ENCODE data around the gene USP17L24. TPM values are rescaled to one million over a fixed set of nuclear protein-coding genes. Genes with fewer than 3 reads are reported as not detected.

USP17L24 gene
- total RNA-seq, result not detected

GRCh38 chr4:9324865-9325264 lies at the start of gene USP17L24:
Gene USP17L24 (plus strand): TSS chr4:9325165. CDS start chr4:9325165, 0 bp downstream.

GRCh38 chr4:9329611-9330010 lies 4.6 kb downstream of the USP17L24 start, which contains the start of gene USP17L25:
Gene USP17L25 (plus strand): TSS chr4:9329911. CDS start chr4:9329911, 0 bp downstream.

GRCh38 chr4:9334358-9334757 lies 9.4 kb downstream of the USP17L24 start, which contains the start of gene USP17L26:
Gene USP17L26 (plus strand): TSS chr4:9334658. CDS start chr4:9334658, 0 bp downstream.

GRCh38 chr4:9339103-9339502 lies 14.1 kb downstream of the USP17L24 start, which contains the start of gene USP17L5:
Gene USP17L5 (plus strand): TSS chr4:9339403. CDS start chr4:9339403, 0 bp downstream.

GRCh38 chr4:9343848-9344247 lies 18.9 kb downstream of the USP17L24 start, which contains the start of gene USP17L27:
Gene USP17L27 (plus strand): TSS chr4:9344148. CDS start chr4:9344148, 0 bp downstream.

GRCh38 chr4:9348593-9348992 lies 23.6 kb downstream of the USP17L24 start, which contains the start of gene USP17L28:
Gene USP17L28 (plus strand): TSS chr4:9348893. CDS start chr4:9348893, 0 bp downstream.

GRCh38 chr4:9353338-9353737 lies 28.4 kb downstream of the USP17L24 start, which contains the start of gene USP17L29:
Gene USP17L29 (plus strand): TSS chr4:9353638. CDS start chr4:9353638, 0 bp downstream.

GRCh38 chr4:9362829-9363228 lies 37.9 kb downstream of the USP17L24 start, which contains the start of gene USP17L30:
Gene USP17L30 (plus strand): TSS chr4:9363129. CDS start chr4:9363129, 0 bp downstream.

Other genes with a start within 250 kb of the USP17L24 start
- gene FAM90A26, start 154.8 kb upstream of the USP17L24 start, total RNA-seq, result not detected
- gene USP17L10, start 114.5 kb upstream of the USP17L24 start, total RNA-seq, result not detected
- gene USP17L11, start 109.8 kb upstream of the USP17L24 start, total RNA-seq, result not detected
- gene USP17L12, start 105.0 kb upstream of the USP17L24 start, total RNA-seq, result not detected
- not detected for gene USP17L13, start 100.3 kb upstream of the USP17L24 start, total RNA-seq
- gene USP17L15, start 90.8 kb upstream of the USP17L24 start, total RNA-seq, result not detected
- gene USP17L17, start 81.3 kb upstream of the USP17L24 start, total RNA-seq, result not detected
- gene USP17L18, start 76.5 kb upstream of the USP17L24 start, total RNA-seq, result not detected
- not detected for gene USP17L19, start 71.8 kb upstream of the USP17L24 start, total RNA-seq
- gene USP17L20, start 67.0 kb upstream of the USP17L24 start, total RNA-seq, result not detected
- not detected for gene USP17L21, start 62.3 kb upstream of the USP17L24 start, total RNA-seq
- gene USP17L22, start 57.5 kb upstream of the USP17L24 start, total RNA-seq, result not detected
- not detected for gene USP17L25, start 4.7 kb downstream of the USP17L24 start, total RNA-seq
- gene USP17L26, start 9.5 kb downstream of the USP17L24 start, total RNA-seq, result not detected
- gene USP17L5, start 14.2 kb downstream of the USP17L24 start, total RNA-seq, result not detected
- not detected for gene USP17L27, start 19.0 kb downstream of the USP17L24 start, total RNA-seq
- gene USP17L28, start 23.7 kb downstream of the USP17L24 start, total RNA-seq, result not detected
- gene USP17L29, start 28.5 kb downstream of the USP17L24 start, total RNA-seq, result not detected
- gene USP17L30, start 38.0 kb downstream of the USP17L24 start, total RNA-seq, result not detected
- gene DEFB131A, start 119.2 kb downstream of the USP17L24 start, total RNA-seq, result not detected

All from camera-type eye (tissue), 1 donor.